ENCODE results near the gene CYP8B1. TPM values are rescaled to one million over a fixed set of nuclear protein-coding genes. Genes with fewer than 3 reads are reported as not detected.

CYP8B1 gene, protein sequence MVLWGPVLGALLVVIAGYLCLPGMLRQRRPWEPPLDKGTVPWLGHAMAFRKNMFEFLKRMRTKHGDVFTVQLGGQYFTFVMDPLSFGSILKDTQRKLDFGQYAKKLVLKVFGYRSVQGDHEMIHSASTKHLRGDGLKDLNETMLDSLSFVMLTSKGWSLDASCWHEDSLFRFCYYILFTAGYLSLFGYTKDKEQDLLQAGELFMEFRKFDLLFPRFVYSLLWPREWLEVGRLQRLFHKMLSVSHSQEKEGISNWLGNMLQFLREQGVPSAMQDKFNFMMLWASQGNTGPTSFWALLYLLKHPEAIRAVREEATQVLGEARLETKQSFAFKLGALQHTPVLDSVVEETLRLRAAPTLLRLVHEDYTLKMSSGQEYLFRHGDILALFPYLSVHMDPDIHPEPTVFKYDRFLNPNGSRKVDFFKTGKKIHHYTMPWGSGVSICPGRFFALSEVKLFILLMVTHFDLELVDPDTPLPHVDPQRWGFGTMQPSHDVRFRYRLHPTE
- total RNA-seq (2014; rRNA removed; shearing (Covaris generic)): not detected in 2 replicates
- polyA plus RNA-seq (2016; fragmentation: Nextera tagmentation; extraction: Ambion mirVana): not detected in 2 replicates

DNA sequence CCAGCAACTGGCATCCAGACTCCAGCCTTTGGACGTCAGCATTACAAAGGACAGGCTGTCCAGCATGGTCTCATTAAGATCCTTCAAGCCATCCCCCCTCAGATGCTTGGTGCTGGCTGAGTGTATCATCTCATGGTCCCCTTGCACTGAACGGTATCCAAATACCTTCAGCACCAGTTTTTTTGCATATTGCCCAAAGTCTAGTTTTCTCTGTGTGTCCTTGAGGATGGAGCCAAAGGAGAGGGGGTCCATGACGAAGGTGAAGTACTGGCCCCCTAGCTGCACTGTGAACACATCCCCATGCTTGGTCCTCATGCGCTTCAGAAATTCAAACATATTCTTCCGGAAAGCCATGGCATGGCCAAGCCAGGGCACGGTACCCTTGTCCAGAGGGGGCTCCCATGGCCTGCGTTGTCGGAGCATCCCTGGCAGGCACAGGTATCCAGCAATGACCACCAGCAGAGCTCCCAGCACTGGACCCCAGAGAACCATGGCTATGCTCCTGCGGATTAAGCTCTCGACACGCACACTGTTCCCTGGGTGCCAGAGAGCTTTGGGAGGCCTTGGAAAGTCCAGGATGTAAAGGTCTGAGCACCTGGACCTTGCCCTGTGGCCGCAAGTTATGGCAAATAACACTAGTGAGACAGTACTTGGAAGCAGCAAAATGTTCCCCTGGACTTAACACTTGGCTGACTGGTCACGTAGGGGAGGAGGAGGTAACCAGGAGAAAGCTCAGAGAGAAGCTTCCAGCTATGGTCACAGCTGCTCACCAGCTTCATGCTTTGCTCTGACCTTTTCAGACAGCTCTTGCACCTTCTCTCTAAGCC is at the start of gene CYP8B1:
Gene CYP8B1, minus strand, starts transcription at position 555 of the 827 bp plus-strand sequence. Its CDS starts 63 bp downstream, at position 492.
- in situ Hi-C loops (cut with MboI): no loop called here
- H3K4me1 ChIP-seq (ENCODE audit: insufficient read depth): no peaks in the 10 kb centered on the region
- no peaks in the 10 kb centered on the region for H3K9me3 ChIP-seq (ENCODE audit: low read depth)
- H3K9ac ChIP-seq: no peak within 1 kb of the TSS
- no peak for TF ChIP-seq EZH2 (IDR thresholded peaks at IDR 0.05; ENCODE audit: insufficient read depth, poor library complexity, severe bottlenecking)
- no peak for TF ChIP-seq EZH2phosphoT487 (IDR thresholded peaks at IDR 0.05; ENCODE audit: insufficient read depth, low read depth)
- H2AFZ ChIP-seq: no peak within 1 kb of the TSS
- H3K9me2 ChIP-seq (ENCODE audit: insufficient read depth): no peaks in the 10 kb centered on the region
- H4K20me1 ChIP-seq (ENCODE audit: insufficient read depth): no peaks in the 10 kb centered on the region
- no peak for DNase-seq
- 60 to 61% methylated on average over 13 of the region's 13 CpGs for WGBS, 2 experiments (ENCODE audit: low coverage in 1 of 2, low lambda C conversion rate in 2 of 2, missing lambda C conversion rate in 2 of 2)
- no peaks in the 10 kb centered on the region for H3F3A ChIP-seq (ENCODE audit: insufficient read depth)
- no peaks in the 10 kb centered on the region for H3K79me2 ChIP-seq (ENCODE audit: insufficient read depth)
- H3K36me3 ChIP-seq (ENCODE audit: low read depth): no peaks in the 10 kb centered on the region
- no peak within 1 kb of the TSS for H3K4me3 ChIP-seq
- H3K27ac ChIP-seq: no peak within 1 kb of the TSS
- no peak within 1 kb of the TSS for H3K4me2 ChIP-seq (ENCODE audit: unreplicated experiment)
- H3K27me3 ChIP-seq (replicated peaks; ENCODE audit: insufficient read depth): peaks cover 4% of the 10 kb centered on the region

DNA sequence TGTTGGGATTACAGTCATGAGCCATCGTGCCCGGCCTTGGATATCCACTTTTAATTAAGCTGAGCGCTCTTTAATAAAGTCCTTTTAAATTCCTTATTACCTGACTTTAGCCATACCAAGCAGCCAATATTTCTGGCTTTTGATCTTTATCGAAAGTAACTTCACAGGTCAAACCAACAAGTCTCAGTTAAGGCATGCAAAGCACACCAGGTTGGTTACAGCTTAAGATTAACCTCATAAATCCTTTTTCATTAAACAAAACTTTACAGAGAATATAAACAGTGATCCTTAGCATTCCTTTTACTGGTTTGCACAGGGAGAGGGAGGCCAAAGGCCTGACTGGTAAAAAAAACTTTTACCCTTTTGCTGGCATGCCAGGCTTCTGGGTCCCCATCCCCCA is 47.9 kb upstream of the CYP8B1 start:
- H4K20me1 ChIP-seq (ENCODE audit: insufficient read depth): no peaks in the 10 kb centered on the region
- H3K9me3 ChIP-seq (ENCODE audit: low read depth): no peaks in the 10 kb centered on the region
- H3K4me3 ChIP-seq: no peak overlapping the region
- H3K9me2 ChIP-seq (ENCODE audit: insufficient read depth): no peaks in the 10 kb centered on the region
- no peaks in the 10 kb centered on the region for H3K4me1 ChIP-seq (ENCODE audit: insufficient read depth)
- no peaks in the 10 kb centered on the region for H3F3A ChIP-seq (ENCODE audit: insufficient read depth)
- no peaks in the 10 kb centered on the region for H3K27me3 ChIP-seq (replicated peaks; ENCODE audit: insufficient read depth)
- no peaks in the 10 kb centered on the region for H3K36me3 ChIP-seq (ENCODE audit: low read depth)
- in situ Hi-C loops (cut with MboI): no loop called here
- TF ChIP-seq EZH2phosphoT487 (IDR thresholded peaks at IDR 0.05; ENCODE audit: insufficient read depth, low read depth) (no peak), EZH2 (IDR thresholded peaks at IDR 0.05; ENCODE audit: insufficient read depth, poor library complexity, severe bottlenecking) (no peak)
- H3K4me2 ChIP-seq (ENCODE audit: unreplicated experiment): no peak overlapping the region
- H3K79me2 ChIP-seq (ENCODE audit: insufficient read depth): no peaks in the 10 kb centered on the region
- no peak overlapping the region for H3K9ac ChIP-seq
- H2AFZ ChIP-seq: no peak overlapping the region
- H3K27ac ChIP-seq: no peak overlapping the region
- 73 to 74% methylated on average over 4 of the region's 4 CpGs for WGBS, 2 experiments (ENCODE audit: low coverage in 1 of 2, low lambda C conversion rate in 2 of 2, missing lambda C conversion rate in 2 of 2)
- no peak for DNase-seq

DNA sequence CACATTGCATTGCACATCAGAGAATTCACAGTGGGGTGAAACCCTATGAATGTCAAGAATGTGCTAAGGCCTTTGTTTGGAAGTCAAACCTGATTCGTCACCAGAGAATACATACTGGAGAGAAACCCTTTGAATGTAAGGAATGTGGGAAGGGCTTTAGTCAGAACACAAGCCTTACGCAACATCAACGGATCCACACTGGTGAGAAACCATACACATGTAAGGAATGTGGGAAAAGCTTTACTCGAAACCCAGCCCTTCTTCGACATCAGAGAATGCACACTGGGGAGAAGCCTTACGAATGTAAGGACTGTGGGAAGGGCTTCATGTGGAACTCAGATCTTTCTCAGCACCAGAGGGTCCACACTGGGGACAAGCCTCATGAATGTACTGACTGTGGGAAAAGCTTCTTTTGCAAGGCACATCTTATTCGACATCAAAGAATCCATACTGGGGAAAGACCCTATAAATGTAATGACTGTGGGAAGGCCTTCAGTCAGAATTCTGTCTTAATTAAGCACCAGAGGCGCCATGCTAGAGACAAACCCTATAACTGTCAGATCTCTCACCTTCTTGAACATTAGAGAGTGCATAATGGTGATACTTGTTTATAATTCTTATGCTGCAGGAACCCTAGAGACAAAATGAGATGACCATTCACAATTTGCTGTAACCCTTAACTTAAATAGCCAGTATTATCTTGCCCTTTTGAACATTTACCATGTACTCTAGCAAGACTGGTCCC is 39.3 kb upstream of the CYP8B1 start:
- H2AFZ ChIP-seq: no peak overlapping the region
- no peak overlapping the region for H3K27ac ChIP-seq
- H3F3A ChIP-seq (ENCODE audit: insufficient read depth): no peaks in the 10 kb centered on the region
- H3K79me2 ChIP-seq (ENCODE audit: insufficient read depth): no peaks in the 10 kb centered on the region
- H3K9ac ChIP-seq: no peak overlapping the region
- DNase-seq: no peak
- WGBS, 2 experiments (ENCODE audit: low coverage in 1 of 2, low lambda C conversion rate in 2 of 2, missing lambda C conversion rate in 2 of 2): 89 to 90% methylated on average over 8 of the region's 8 CpGs
- no peak overlapping the region for H3K4me2 ChIP-seq (ENCODE audit: unreplicated experiment)
- in situ Hi-C loops (cut with MboI): no loop called here
- TF ChIP-seq EZH2 (IDR thresholded peaks at IDR 0.05; ENCODE audit: insufficient read depth, poor library complexity, severe bottlenecking) (no peak), EZH2phosphoT487 (IDR thresholded peaks at IDR 0.05; ENCODE audit: insufficient read depth, low read depth) (no peak)
- no peaks in the 10 kb centered on the region for H3K27me3 ChIP-seq (replicated peaks; ENCODE audit: insufficient read depth)
- H3K9me3 ChIP-seq (ENCODE audit: low read depth): no peaks in the 10 kb centered on the region
- H3K36me3 ChIP-seq (ENCODE audit: low read depth): peaks cover 25% of the 10 kb centered on the region
- no peaks in the 10 kb centered on the region for H3K4me1 ChIP-seq (ENCODE audit: insufficient read depth)
- H3K9me2 ChIP-seq (ENCODE audit: insufficient read depth): no peaks in the 10 kb centered on the region
- no peak overlapping the region for H3K4me3 ChIP-seq
- no peaks in the 10 kb centered on the region for H4K20me1 ChIP-seq (ENCODE audit: insufficient read depth)

DNA sequence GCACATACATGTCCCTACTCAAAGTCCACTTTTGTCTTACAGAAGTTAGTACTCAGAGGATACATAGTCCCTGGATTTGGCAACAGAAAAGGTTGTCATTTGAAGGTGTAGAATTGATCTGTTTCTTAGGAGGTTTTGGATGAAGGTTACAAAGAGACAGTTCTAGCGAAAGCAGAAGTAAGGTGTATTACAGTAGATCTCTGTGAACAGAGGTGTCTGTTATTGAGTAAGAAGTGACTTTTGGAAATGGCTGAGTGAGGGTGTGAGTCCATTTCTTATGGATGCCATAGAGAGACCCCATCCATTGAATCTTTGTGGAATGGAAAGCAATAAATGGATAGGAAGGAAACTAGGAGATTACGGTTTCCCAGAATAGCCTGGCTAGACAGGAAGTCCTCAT is 35.9 kb upstream of the CYP8B1 start:
- no peaks in the 10 kb centered on the region; the same call in 1 of the 2 replicates for H3F3A ChIP-seq (ENCODE audit: insufficient read depth)
- no peak for TF ChIP-seq EZH2 (IDR thresholded peaks at IDR 0.05; ENCODE audit: insufficient read depth, poor library complexity, severe bottlenecking)
- no peak for TF ChIP-seq EZH2phosphoT487 (IDR thresholded peaks at IDR 0.05; ENCODE audit: insufficient read depth, low read depth)
- H3K27me3 ChIP-seq (replicated peaks; ENCODE audit: insufficient read depth): no peaks in the 10 kb centered on the region
- no peak overlapping the region for H3K27ac ChIP-seq
- DNase-seq: no peak
- H3K4me2 ChIP-seq (ENCODE audit: unreplicated experiment): no peak overlapping the region
- H3K9me3 ChIP-seq (ENCODE audit: low read depth): no peaks in the 10 kb centered on the region
- H3K36me3 ChIP-seq (ENCODE audit: low read depth): peaks cover 25% of the 10 kb centered on the region
- no peak overlapping the region for H2AFZ ChIP-seq
- in situ Hi-C loops (cut with MboI): no loop called here
- no peaks in the 10 kb centered on the region for H4K20me1 ChIP-seq (ENCODE audit: insufficient read depth)
- no peaks in the 10 kb centered on the region for H3K79me2 ChIP-seq (ENCODE audit: insufficient read depth)
- no peaks in the 10 kb centered on the region; the same call in 1 of the 2 replicates for H3K4me1 ChIP-seq (ENCODE audit: insufficient read depth)
- WGBS, 2 experiments (ENCODE audit: low coverage in 1 of 2, low lambda C conversion rate in 2 of 2, missing lambda C conversion rate in 2 of 2): 95 to 100% methylated on average over 2 of the region's 2 CpGs
- no peak overlapping the region for H3K4me3 ChIP-seq
- H3K9ac ChIP-seq: no peak overlapping the region
- H3K9me2 ChIP-seq (ENCODE audit: insufficient read depth): no peaks in the 10 kb centered on the region
